Activated CD8-positive, alpha-beta memory T cell treated with anti-CD3 and anti-CD28 coated beads, Interleukin-2, amount 50 U/mL, for 24 hours (primary cell): Measurements from ENCODE around the gene AHNAK.
"Not testable (repeated sequence)": the region's sequence is repeated elsewhere in the genome, so short reads cannot be mapped to it uniquely, and the experiment has no call there.

ENCODE experiments used
- DNase-seq: peaks from one replicate; pipeline ENCODE4 v3.0.0-alpha.2; 2020; ENCODE audit errors: extremely low read depth

Gene AHNAK

GRCh38 chr11:62386083-62386482 lies 160.5 kb downstream of the AHNAK start:
- not testable (repeated sequence) for DNase-seq

DNA sequence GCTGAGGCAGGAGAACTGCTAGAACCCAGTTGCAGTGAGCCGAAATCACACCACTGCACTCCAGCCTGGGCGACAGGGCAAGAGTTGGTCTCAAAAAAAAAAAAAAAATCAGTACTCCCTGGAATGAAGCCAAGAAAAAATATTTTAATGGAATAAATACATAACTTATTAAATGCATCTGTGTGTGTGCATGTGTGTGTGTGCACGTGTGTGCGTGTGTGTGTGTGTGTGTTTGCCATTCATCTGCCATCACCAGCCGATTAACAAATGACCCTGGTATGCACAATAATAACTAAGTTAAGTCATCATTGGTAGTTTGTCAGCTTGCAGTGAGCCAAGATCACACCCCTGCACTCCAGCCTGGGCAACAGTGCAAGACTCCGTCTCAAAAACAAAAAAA lies 162.8 kb downstream of the AHNAK start:
- no peak for DNase-seq
